DND-41 (cell line): ENCODE results near the gene DNAJA2.
A peak's percentile ranks its signal among the peaks of the same experiment; 100 is the strongest.

Experiments
- ATAC-seq: fragments of 200-7000 bp; cut with Tn5 transposase; 3 replicates; pipeline ENCODE4 v1.9.1; 2021; ENCODE audit warnings: low read depth; ENCODE audit not compliant: insufficient read depth
- DNase-seq: peaks from one replicate; pipeline ENCODE4 v3.0.0-alpha.2; 2020
- H2AFZ ChIP-seq: 2 replicates; pipeline ENCODE4 v1.6.0; 2012; ENCODE audit warnings: low read depth, low read length
- H3K27ac ChIP-seq: 2 replicates; pipeline ENCODE4 v1.5.1; 2012; ENCODE audit warnings: low read length, inconsistent platforms
- H3K27me3 ChIP-seq: fragments of 200-600 bp; sonication (generic); 2 replicates; pipeline ENCODE4 v1.6.0; 2012; ENCODE audit warnings: low read length, mild to moderate bottlenecking, inconsistent platforms; ENCODE audit not compliant: insufficient read depth, poor library complexity
- H3K36me3 ChIP-seq: 2 replicates; pipeline ENCODE4 v1.5.1; 2012; ENCODE audit warnings: low read length, inconsistent platforms; ENCODE audit not compliant: insufficient read depth
- H3K4me1 ChIP-seq: 2 replicates; pipeline ENCODE4 v1.5.1; 2012; ENCODE audit warnings: mild to moderate bottlenecking, low read length; ENCODE audit not compliant: insufficient read depth
- H3K4me2 ChIP-seq: 2 replicates; pipeline ENCODE4 v1.6.0; 2012; ENCODE audit warnings: mild to moderate bottlenecking, moderate library complexity, low read length, inconsistent platforms; ENCODE audit not compliant: insufficient read depth
- H3K4me3 ChIP-seq, 2 experiments: fragments of 200-600 bp in 1 of 2; shearing (Covaris generic) in 1 of 2; 2 replicates each; pipeline ENCODE4 v1.5.1; 2012 to 2016; ENCODE audit warnings: inconsistent platforms in 2 of 2, low read length in 2 of 2, mild to moderate bottlenecking in 2 of 2, low read depth in 1 of 2, moderate library complexity in 1 of 2
- H3K79me2 ChIP-seq: 2 replicates; pipeline ENCODE4 v1.6.0; 2012; ENCODE audit warnings: low read length, inconsistent platforms; ENCODE audit not compliant: insufficient read depth
- H3K9ac ChIP-seq: 2 replicates; pipeline ENCODE4 v1.6.0; 2012; ENCODE audit warnings: low read depth, mild to moderate bottlenecking, inconsistent platforms, low read length, moderate library complexity
- H3K9me3 ChIP-seq: 2 replicates; pipeline ENCODE4 v1.5.1; 2012; ENCODE audit warnings: low read length, moderate library complexity, mild to moderate bottlenecking, inconsistent platforms; ENCODE audit not compliant: insufficient read depth, severe bottlenecking
- H4K20me1 ChIP-seq: 2 replicates; pipeline ENCODE4 v1.6.0; 2012; ENCODE audit warnings: low read length; ENCODE audit not compliant: insufficient read depth
- EZH2 ChIP-seq: IDR thresholded peaks from 3 replicates; pipeline ENCODE4 v1.6.1; 2012; ENCODE audit warnings: borderline replicate concordance, low read depth, mild to moderate bottlenecking, moderate library complexity, low read length, inconsistent platforms; ENCODE audit not compliant: severe bottlenecking
- TF ChIP-seq, protein P1 (sequence below): IDR thresholded peaks from 2 replicates; pipeline ENCODE4 v1.5.1; 2012; ENCODE audit warnings: borderline replicate concordance, low read length, moderate library complexity, mild to moderate bottlenecking; ENCODE audit not compliant: poor library complexity, severe bottlenecking; ENCODE audit errors: extremely low read depth

Gene DNAJA2

GRCh38 chr16:46974352-46974751 is 878 bp upstream of the DNAJA2 start:
- peak overlapping the region; percentile 93; the same call in 1 of the 2 replicates for H2AFZ ChIP-seq

DNA sequence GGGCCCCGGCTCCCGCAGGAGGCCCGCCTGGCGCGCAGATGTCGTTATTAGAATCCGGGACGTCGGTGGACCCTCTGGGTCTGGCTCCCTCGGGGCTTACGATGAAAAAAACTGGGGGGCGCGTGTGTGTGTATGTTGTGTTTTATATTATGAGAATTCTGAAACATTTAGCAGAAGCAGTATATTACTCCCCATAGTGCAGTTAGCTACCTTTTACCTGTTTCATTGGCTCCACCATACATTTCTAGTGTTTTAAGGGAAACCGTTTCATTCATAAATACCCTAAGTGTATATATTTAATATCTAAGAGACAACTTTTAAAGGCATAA is 486 bp upstream of the DNAJA2 start:
- no peak for TF ChIP-seq EZH2
- TF ChIP-seq, protein P1, sequence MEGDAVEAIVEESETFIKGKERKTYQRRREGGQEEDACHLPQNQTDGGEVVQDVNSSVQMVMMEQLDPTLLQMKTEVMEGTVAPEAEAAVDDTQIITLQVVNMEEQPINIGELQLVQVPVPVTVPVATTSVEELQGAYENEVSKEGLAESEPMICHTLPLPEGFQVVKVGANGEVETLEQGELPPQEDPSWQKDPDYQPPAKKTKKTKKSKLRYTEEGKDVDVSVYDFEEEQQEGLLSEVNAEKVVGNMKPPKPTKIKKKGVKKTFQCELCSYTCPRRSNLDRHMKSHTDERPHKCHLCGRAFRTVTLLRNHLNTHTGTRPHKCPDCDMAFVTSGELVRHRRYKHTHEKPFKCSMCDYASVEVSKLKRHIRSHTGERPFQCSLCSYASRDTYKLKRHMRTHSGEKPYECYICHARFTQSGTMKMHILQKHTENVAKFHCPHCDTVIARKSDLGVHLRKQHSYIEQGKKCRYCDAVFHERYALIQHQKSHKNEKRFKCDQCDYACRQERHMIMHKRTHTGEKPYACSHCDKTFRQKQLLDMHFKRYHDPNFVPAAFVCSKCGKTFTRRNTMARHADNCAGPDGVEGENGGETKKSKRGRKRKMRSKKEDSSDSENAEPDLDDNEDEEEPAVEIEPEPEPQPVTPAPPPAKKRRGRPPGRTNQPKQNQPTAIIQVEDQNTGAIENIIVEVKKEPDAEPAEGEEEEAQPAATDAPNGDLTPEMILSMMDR = no peak
- DNase-seq (no peak), ATAC-seq (no peak)
- H4K20me1 ChIP-seq = peaks cover 32% of the 10 kb centered on the region; the same call in 1 of the 2 replicates
- H3K4me2 ChIP-seq = peak overlapping the region; percentile 87
- H3K27me3 ChIP-seq = no peaks in the 10 kb centered on the region
- H3K79me2 ChIP-seq = peaks cover 56% of the 10 kb centered on the region
- H3K9me3 ChIP-seq = no peaks in the 10 kb centered on the region
- peaks cover 35% of the 10 kb centered on the region for H3K4me1 ChIP-seq
- peaks cover 23% of the 10 kb centered on the region for H3K36me3 ChIP-seq
- H2AFZ ChIP-seq = peak overlapping the region; percentile 93
- peak overlapping the region; percentile 94 for H3K9ac ChIP-seq
- H3K4me3 ChIP-seq = peak overlapping the region; percentile 70 to 86
- peak overlapping the region; percentile 92 for H3K27ac ChIP-seq

More at GRCh38 chr16:46974352-46974751, 878 bp upstream of the DNAJA2 start:
- H3K27me3 ChIP-seq = no peaks in the 10 kb centered on the region
- peaks cover 19% of the 10 kb centered on the region for H3K36me3 ChIP-seq
- no peak for DNase-seq
- ATAC-seq = no peak
- H3K79me2 ChIP-seq = peaks cover 52% of the 10 kb centered on the region
- H3K4me3 ChIP-seq = peak overlapping the region; percentile 70 to 86
- H3K9ac ChIP-seq = peak overlapping the region; percentile 94
- peak overlapping the region; percentile 87 for H3K4me2 ChIP-seq
- TF ChIP-seq EZH2 = no peak
- TF ChIP-seq, protein P1 = peak; percentile 13
- H4K20me1 ChIP-seq = peaks cover 29% of the 10 kb centered on the region; the same call in 1 of the 2 replicates
- no peaks in the 10 kb centered on the region for H3K9me3 ChIP-seq
- H3K4me1 ChIP-seq = peaks cover 33% of the 10 kb centered on the region
- H3K27ac ChIP-seq = peak overlapping the region; percentile 92

GRCh38 chr16:46972429-46973206 is 856 bp downstream of the DNAJA2 start:
- DNase-seq = peak; percentile 30
- H3K27me3 ChIP-seq = no peaks in the 10 kb centered on the region
- H3K4me1 ChIP-seq = peaks cover 35% of the 10 kb centered on the region
- peaks cover 36% of the 10 kb centered on the region for H3K36me3 ChIP-seq
- H3K9ac ChIP-seq = peak overlapping the region; percentile 94
- peak overlapping the region; percentile 87 for H3K4me2 ChIP-seq
- peak overlapping the region; percentile 93 for H2AFZ ChIP-seq
- peak; percentile 50 for ATAC-seq
- H3K79me2 ChIP-seq = peaks cover 69% of the 10 kb centered on the region
- peak overlapping the region; percentile 70 to 86 for H3K4me3 ChIP-seq
- H4K20me1 ChIP-seq = peaks cover 44% of the 10 kb centered on the region
- H3K27ac ChIP-seq = peak overlapping the region; percentile 92
- H3K9me3 ChIP-seq = no peaks in the 10 kb centered on the region
- TF ChIP-seq, protein P1 = no peak
- TF ChIP-seq EZH2 = no peak
